WTC11 (cell line): ENCODE measurements around the gene PIP4K2A. TPM values are rescaled to one million over a fixed set of nuclear protein-coding genes. Genes with fewer than 3 reads are reported as not detected.
"Not testable (repeated sequence)": the region's sequence is repeated elsewhere in the genome, so short reads cannot be mapped to it uniquely, and the experiment has no call there.

Source experiments
- ATAC-seq: fragments of 200-7000 bp; cut with Tn5 transposase; 2 replicates; pipeline ENCODE4 v1.10.0; 2021; ENCODE audit warnings: mild to moderate bottlenecking, moderate library complexity
- CTCF ChIA-PET: fragments of 300-600 bp; sonication (Branson Sonifier 250); formaldehyde crosslinking; loops from one replicate; lab custom pipeline; 2021; ENCODE audit warnings: antibody characterized with exemption; lab: Charles Lee
- POLR2A ChIA-PET: fragments of 350-600 bp; sonication (Branson Sonifier 250); formaldehyde crosslinking; loops from one replicate; lab custom pipeline; 2021; ENCODE audit warnings: antibody characterized with exemption; lab: Charles Lee
- DNase-seq: peaks from one replicate; pipeline ENCODE4 v3.0.0; 2021; ENCODE audit warnings: low spot score
- H3K27ac Mint-ChIP-seq: 2 replicates; pipeline ENCODE4 v1.8.0; 2021; ENCODE audit warnings: mixed read lengths
- H3K27me3 Mint-ChIP-seq: 2 replicates; pipeline ENCODE4 v1.8.0; 2021; ENCODE audit warnings: low read depth, mild to moderate bottlenecking, moderate library complexity, mixed read lengths
- H3K36me3 Mint-ChIP-seq: 2 replicates; pipeline ENCODE4 v1.8.0; 2021; ENCODE audit warnings: mixed read lengths
- H3K4me1 Mint-ChIP-seq: 2 replicates; pipeline ENCODE4 v1.8.0; 2022; ENCODE audit warnings: mixed read lengths
- H3K4me3 Mint-ChIP-seq: 2 replicates; pipeline ENCODE4 v1.8.0; 2021; ENCODE audit warnings: mild to moderate bottlenecking, moderate library complexity, mixed read lengths
- H3K9me3 Mint-ChIP-seq: 2 replicates; pipeline ENCODE4 v1.8.0; 2021; ENCODE audit warnings: mixed read lengths
- AR ChIP-seq: fragments of 250-450 bp; sonication (Bioruptor Pico); IDR thresholded peaks from 2 replicates; pipeline ENCODE4 v1.9.0; 2021; ENCODE audit warnings: mild to moderate bottlenecking
- ATF2 ChIP-seq: sonication (generic); formaldehyde crosslinking; IDR thresholded peaks from 2 replicates; pipeline ENCODE4 v1.8.1; 2022; ENCODE audit warnings: low read depth, missing genetic modification reagents, borderline replicate concordance
- CDX4 ChIP-seq: fragments of 250-450 bp; sonication (Bioruptor Pico); IDR thresholded peaks from 2 replicates; pipeline ENCODE4 v1.9.0; 2021; ENCODE audit warnings: moderate library complexity, mild to moderate bottlenecking, inconsistent platforms, borderline replicate concordance
- ETV6 ChIP-seq: sonication (generic); formaldehyde crosslinking; IDR thresholded peaks from 2 replicates; pipeline ENCODE4 v1.8.1; 2022; ENCODE audit warnings: mild to moderate bottlenecking, missing genetic modification reagents
- FOXP1 ChIP-seq: sonication (generic); formaldehyde crosslinking; IDR thresholded peaks from 2 replicates; pipeline ENCODE4 v1.8.0; 2022; ENCODE audit warnings: missing genetic modification reagents, mild to moderate bottlenecking, moderate library complexity, borderline replicate concordance
- FOXP4 ChIP-seq: sonication (generic); formaldehyde crosslinking; IDR thresholded peaks from 2 replicates; pipeline ENCODE4 v1.8.0; 2022; ENCODE audit warnings: mild to moderate bottlenecking, missing genetic modification reagents
- GABPB1 ChIP-seq: sonication (generic); formaldehyde crosslinking; IDR thresholded peaks from 2 replicates; pipeline ENCODE4 v1.8.1; 2023; ENCODE audit warnings: mild to moderate bottlenecking, missing genetic modification reagents
- GTF2I ChIP-seq: fragments of 250-450 bp; sonication (Bioruptor Pico); conservative IDR thresholded peaks from 2 replicates; pipeline ENCODE4 v1.4.0; 2021; ENCODE audit warnings: mild to moderate bottlenecking
- JUN ChIP-seq: sonication (generic); formaldehyde crosslinking; IDR thresholded peaks from 2 replicates; pipeline ENCODE4 v1.8.0; 2023; ENCODE audit warnings: mild to moderate bottlenecking, missing genetic modification reagents
- KAT7 ChIP-seq: sonication (generic); formaldehyde crosslinking; IDR thresholded peaks from 2 replicates; pipeline ENCODE4 v1.8.1; 2023; ENCODE audit warnings: missing genetic modification reagents, mild to moderate bottlenecking, borderline replicate concordance
- NFATC4 ChIP-seq: fragments of 250-450 bp; sonication (Bioruptor Pico); IDR thresholded peaks from 2 replicates; pipeline ENCODE4 v1.9.0; 2021; ENCODE audit warnings: mild to moderate bottlenecking
- NFE2L1 ChIP-seq: sonication (generic); formaldehyde crosslinking; IDR thresholded peaks from 2 replicates; pipeline ENCODE4 v1.8.1; 2023; ENCODE audit warnings: missing genetic modification reagents
- PRRX2 ChIP-seq: fragments of 250-450 bp; sonication (Bioruptor Pico); IDR thresholded peaks from 2 replicates; pipeline ENCODE4 v1.8.0; 2021; ENCODE audit warnings: mild to moderate bottlenecking
- RELA ChIP-seq: sonication (generic); formaldehyde crosslinking; IDR thresholded peaks from 2 replicates; pipeline ENCODE4 v1.8.1; 2022; ENCODE audit warnings: missing genetic modification reagents, mild to moderate bottlenecking, borderline replicate concordance
- SOX15 ChIP-seq: fragments of 250-450 bp; sonication (Bioruptor Pico); IDR thresholded peaks from 2 replicates; pipeline ENCODE4 v1.9.0; 2021; ENCODE audit warnings: mild to moderate bottlenecking
- STAT6 ChIP-seq: sonication (generic); formaldehyde crosslinking; conservative IDR thresholded peaks from 2 replicates; pipeline ENCODE4 v1.8.1; 2023; ENCODE audit warnings: mild to moderate bottlenecking, low read depth, missing genetic modification reagents, moderate library complexity
- USF1 ChIP-seq: sonication (generic); formaldehyde crosslinking; IDR thresholded peaks from 2 replicates; pipeline ENCODE4 v1.8.0; 2022; ENCODE audit warnings: mild to moderate bottlenecking, missing genetic modification reagents
- ZNF138 ChIP-seq: sonication (generic); formaldehyde crosslinking; conservative IDR thresholded peaks from 2 replicates; pipeline ENCODE4 v1.8.1; 2022; ENCODE audit warnings: mild to moderate bottlenecking, moderate library complexity, missing genetic modification reagents
- ZNF232 ChIP-seq: sonication (generic); formaldehyde crosslinking; IDR thresholded peaks from 2 replicates; pipeline ENCODE4 v1.8.0; 2022; ENCODE audit warnings: mild to moderate bottlenecking, missing genetic modification reagents
- ZNF317 ChIP-seq: sonication (generic); formaldehyde crosslinking; IDR thresholded peaks from 2 replicates; pipeline ENCODE4 v1.8.1; 2023; ENCODE audit warnings: low read depth, mild to moderate bottlenecking, moderate library complexity, missing genetic modification reagents, borderline replicate concordance
- ZNF423 ChIP-seq: fragments of 250-450 bp; sonication (Bioruptor Pico); IDR thresholded peaks from 2 replicates; pipeline ENCODE4 v2.1.2; 2022; ENCODE audit warnings: mild to moderate bottlenecking, moderate library complexity
- total RNA-seq: library from RNA; stranded (reverse); gene quantifications from 3 replicates; pipeline ENCODE4 v1.2.3, GENCODE V29; 2021

The PIP4K2A gene
- total RNA-seq, 1 experiment from 2014 or later: 47.5 TPM

GRCh38 chr10:22742678-22743077 lies 28.3 kb upstream of the PIP4K2A start:
- Mint-ChIP-seq H3K4me3 (no peak overlapping the region), H3K27me3 (no peaks in the 10 kb centered on the region; the same call in 1 of the 2 replicates), H3K9me3 (peaks cover 11% of the 10 kb centered on the region), H3K4me1 (no peaks in the 10 kb centered on the region), H3K36me3 (peaks cover 5% of the 10 kb centered on the region), H3K27ac (no peak overlapping the region)
- POLR2A ChIA-PET: no interaction called here
- TF ChIP-seq FOXP1 (no peak), SOX15 (CRISPR knock-in tag) (no peak), NFATC4 (CRISPR knock-in tag) (no peak), ZNF138 (CRISPR knock-in tag) (no peak), ZNF317 (CRISPR knock-in tag) (no peak), ATF2 (CRISPR knock-in tag) (no peak), ZNF232 (CRISPR knock-in tag) (no peak), USF1 (CRISPR knock-in tag) (no peak), GABPB1 (CRISPR knock-in tag) (no peak), CDX4 (CRISPR knock-in tag) (no peak), NFE2L1 (CRISPR knock-in tag) (no peak), GTF2I (CRISPR knock-in tag) (no peak), RELA (CRISPR knock-in tag) (no peak)
- CTCF ChIA-PET: no interaction called here
- DNase-seq: no peak
- ATAC-seq: no peak

- ATAC-seq, H3K27me3 Mint-ChIP-seq, H3K36me3 Mint-ChIP-seq, H3K27ac Mint-ChIP-seq, H3K4me3 Mint-ChIP-seq, DNase-seq, POLR2A ChIA-PET, H3K4me1 Mint-ChIP-seq, CTCF ChIA-PET: not testable (repeated sequence)
- peaks cover 11% of the 10 kb centered on the region for H3K9me3 Mint-ChIP-seq
These were observed 27.3 kb upstream of the PIP4K2A start for GRCh38 chr10:22741631-22742030.

GRCh38 chr10:22740180-22740579 lies 25.8 kb upstream of the PIP4K2A start:
- TF ChIP-seq PRRX2 (CRISPR knock-in tag): no peak
- TF ChIP-seq, all 79 proteins: peak for 0
- ChIA-PET POLR2A (no interaction called here), CTCF (interaction anchor here (0.6 to 1.3 kb wide), 4 partner anchors 27 to 250 kb away, joined by 3 to 4 read pairs (median 4); no protein-coding TSS in a partner anchor)
- Mint-ChIP-seq H3K9me3 (peaks cover 11% of the 10 kb centered on the region), H3K4me1 (no peaks in the 10 kb centered on the region), H3K36me3 (peaks cover 5% of the 10 kb centered on the region), H3K27ac (no peak overlapping the region), H3K4me3 (no peak overlapping the region), H3K27me3 (no peaks in the 10 kb centered on the region)
- no peak for DNase-seq
- ATAC-seq: no peak

- Mint-ChIP-seq H3K27ac (no peak overlapping the region), H3K27me3 (no peaks in the 10 kb centered on the region), H3K9me3 (peaks cover 7% of the 10 kb centered on the region), H3K4me3 (no peak overlapping the region), H3K4me1 (no peaks in the 10 kb centered on the region), H3K36me3 (peaks cover 5% of the 10 kb centered on the region)
- POLR2A ChIA-PET: no interaction called here
- no peak for DNase-seq
- ATAC-seq: no peak
- CTCF ChIA-PET: no interaction called here
- TF ChIP-seq FOXP4 (CRISPR knock-in tag) (no peak), ZNF423 (CRISPR knock-in tag) (no peak), ETV6 (CRISPR knock-in tag) (no peak), STAT6 (CRISPR knock-in tag) (no peak), JUN (no peak), AR (CRISPR knock-in tag) (no peak), GABPB1 (CRISPR knock-in tag) (no peak), KAT7 (CRISPR knock-in tag) (no peak)
These were observed 23.2 kb upstream of the PIP4K2A start for GRCh38 chr10:22737587-22737986.
